K562 (cell line): Measurements from ENCODE around the gene PLD6. TPM values are rescaled to one million over a fixed set of nuclear protein-coding genes. Genes with fewer than 3 reads are reported as not detected.

Experiments used
- ATAC-seq: fragments of 200-7000 bp; cut with Tn5 transposase; 3 replicates; pipeline ENCODE4 v1.9.1; 2020; ENCODE audit warnings: moderate library complexity
- BruUV-seq: library from RNA; stranded (reverse); fragments of 400-500 nt; replicated peaks from 2 replicates; lab custom pipeline; 2021; lab: Mats Ljungman, UMichigan
- CTCF ChIA-PET: fragments of 300-600 bp; formaldehyde crosslinking; extraction: SDS; loops from one replicate; lab custom pipeline; 2021; ENCODE audit warnings: low intra/inter-chr PET ratio; lab: Yijun Ruan, JAX
- POLR2A ChIA-PET: fragments of 300-600, 350-650 bp; sonication (Branson Sonifier 250); formaldehyde crosslinking; extraction: SDS; loops from one replicate; lab custom pipeline; 2021; ENCODE audit warnings: antibody characterized with exemption, inconsistent platforms; lab: Yijun Ruan, JAX
- DNase-seq, 4 experiments: peaks; one replicate each; pipeline versions ENCODE4 v3.0.0 to v3.0.0-alpha.2; 2011 to 2018; ENCODE audit warnings: low spot score in 3 of 4, mixed read lengths in 3 of 4; ENCODE audit errors: extremely low read depth in 1 of 4
- FAIRE-seq: peaks from 2 replicates; lab custom pipeline; 2011; peaks lifted over from hg19 to GRCh38; lab: Jason Lieb, UNC
- H2AFZ ChIP-seq: 2 replicates; pipeline ENCODE4 v1.6.0; 2011; ENCODE audit warnings: low read depth, low read length, control low read depth, inconsistent platforms
- H3K27ac ChIP-seq: fragments of 200-600 bp; 3 replicates; pipeline ENCODE4 v1.8.0; 2011; ENCODE audit warnings: low read depth, mild to moderate bottlenecking, control low read depth, inconsistent platforms, low read length, moderate library complexity, mixed read lengths; ENCODE audit errors: extremely low read depth
- H3K27me3 ChIP-seq, 2 experiments: fragments of 300-600 bp in 1 of 2; 2 replicates in 1 of 2; 3 replicates in 1 of 2; pipeline versions ENCODE4 v1.6.0 to v1.8.0; 2011; ENCODE audit warnings: inconsistent platforms in 2 of 2, low read length in 2 of 2, mild to moderate bottlenecking in 1 of 2, mixed read lengths in 1 of 2, moderate library complexity in 1 of 2; ENCODE audit not compliant: control insufficient read depth in 2 of 2, insufficient read depth in 2 of 2
- H3K36me3 ChIP-seq: fragments of 300-600 bp; 3 replicates; pipeline ENCODE4 v1.8.0; 2011; ENCODE audit warnings: mild to moderate bottlenecking, low read length, inconsistent platforms; ENCODE audit not compliant: control insufficient read depth, insufficient read depth
- H3K4me1 ChIP-seq, 2 experiments: fragments of 200-600 bp in 1 of 2; replicated peaks in 1 of 2; 2 replicates in 1 of 2; 3 replicates in 1 of 2; pipeline versions ENCODE4 v1.5.1 to v1.8.0; 2011; ENCODE audit warnings: inconsistent platforms in 2 of 2, low read length in 2 of 2, mild to moderate bottlenecking in 1 of 2, mixed read lengths in 1 of 2, moderate library complexity in 1 of 2; ENCODE audit not compliant: control insufficient read depth in 2 of 2, insufficient read depth in 2 of 2
- H3K4me2 ChIP-seq: 2 replicates; pipeline ENCODE4 v1.6.1; 2011; ENCODE audit warnings: low read length, control low read depth, inconsistent platforms, mixed read lengths; ENCODE audit not compliant: insufficient read depth
- H3K4me3 ChIP-seq: fragments of 200-600 bp; sonication (generic), shearing (Covaris generic); 2 replicates; pipeline ENCODE4 v1.5.1; 2016; ENCODE audit warnings: control low read depth, inconsistent platforms
- H3K79me2 ChIP-seq: fragments of 200-600 bp; 3 replicates; pipeline ENCODE4 v1.8.0; 2011; ENCODE audit warnings: low read length, inconsistent platforms; ENCODE audit not compliant: control insufficient read depth, insufficient read depth
- H3K9ac ChIP-seq, 2 experiments: 2 replicates each; pipeline versions ENCODE4 v1.6.0 to v1.6.1; 2011; ENCODE audit warnings: low read depth in 2 of 2, low read length in 2 of 2, control low read depth in 1 of 2, inconsistent platforms in 1 of 2, mild to moderate bottlenecking in 1 of 2, mixed read lengths in 1 of 2; ENCODE audit not compliant: insufficient read depth in 1 of 2
- H3K9me1 ChIP-seq: one replicate; pipeline ENCODE4 v1.6.0; 2011; ENCODE audit warnings: inconsistent platforms, mild to moderate bottlenecking, low read length, moderate library complexity; ENCODE audit not compliant: control insufficient read depth, insufficient read depth
- H3K9me3 ChIP-seq: replicated peaks from 2 replicates; pipeline ENCODE4 v1.5.1; 2011; ENCODE audit warnings: low read depth, low read length, inconsistent platforms; ENCODE audit not compliant: control insufficient read depth, insufficient read depth
- H4K20me1 ChIP-seq: replicated peaks from 2 replicates; pipeline ENCODE4 v1.6.1; 2011; ENCODE audit warnings: low read length, inconsistent platforms, mixed read lengths; ENCODE audit not compliant: control insufficient read depth, insufficient read depth
- CCNT2 ChIP-seq: IDR thresholded peaks from 2 replicates; pipeline ENCODE4 v1.6.1; 2011; ENCODE audit warnings: borderline replicate concordance, low read depth, mild to moderate bottlenecking, moderate library complexity, mixed read lengths, low read length; ENCODE audit not compliant: insufficient read length; ENCODE audit errors: extremely low read depth
- EP300 ChIP-seq: IDR thresholded peaks from 2 replicates; pipeline ENCODE4 v1.6.1; 2012; ENCODE audit warnings: low read length, improper control_type of control experiment
- NCOA1 ChIP-seq: fragments of 450-650 bp; IDR thresholded peaks from 2 replicates; pipeline ENCODE4 v1.6.1; 2016; ENCODE audit warnings: low read depth
- NR2C2 ChIP-seq, 2 experiments: fragments of 200-800 bp in 1 of 2; sonication (Bioruptor generic) in 1 of 2; sonication (generic) in 1 of 2; formaldehyde crosslinking in 1 of 2; IDR thresholded peaks; 2 replicates each; pipeline versions ENCODE4 v1.6.1 to v1.8.0; 2016 to 2022; ENCODE audit warnings: mild to moderate bottlenecking in 1 of 2, missing compliant biosample characterization in 1 of 2, missing genetic modification characterization in 1 of 2, missing genetic modification reagents in 1 of 2
- PRMT5 ChIP-seq: sonication (generic); formaldehyde crosslinking; IDR thresholded peaks from 2 replicates; pipeline ENCODE4 v1.5.0; 2020; ENCODE audit warnings: missing genetic modification reagents
- RCOR1 ChIP-seq, 2 experiments: IDR thresholded peaks; 2 replicates each; pipeline ENCODE4 v1.6.1; 2012; ENCODE audit warnings: low read depth in 2 of 2, low read length in 2 of 2, borderline replicate concordance in 1 of 2, improper control_type of control experiment in 1 of 2
- SUPT5H ChIP-seq: fragments of 450-650 bp; IDR thresholded peaks from 2 replicates; pipeline ENCODE4 v1.6.1; 2016
- TRIM28 ChIP-seq: fragments of 450-650 bp; IDR thresholded peaks from 2 replicates; pipeline ENCODE4 v1.6.1; 2017
- ZSCAN32 ChIP-seq: fragments of 450-650 bp; formaldehyde crosslinking; IDR thresholded peaks from 2 replicates; pipeline ENCODE4 v1.4.0; 2020; ENCODE audit warnings: mild to moderate bottlenecking, moderate library complexity
- WGBS: fragments of 100-300 bp; shearing (Covaris generic); methylation state at CpG from one replicate; pipeline ENCODE4 v1.1.6; 2016; ENCODE audit warnings: low coverage, mixed read lengths; ENCODE audit not compliant: insufficient coverage; ENCODE audit errors: missing lambda C conversion rate; 5-methylcytosine and 5-hydroxymethylcytosine counted together
- in situ Hi-C: fragments of 300-500 bp; cut with MboI; formaldehyde crosslinking; loops from 4 replicates; pipeline ENCODE4 v1.15.0; 2018; ENCODE audit warnings: inconsistent platforms, mixed read lengths
- intact Hi-C: fragments of 100-400 bp; cut with micrococcal nuclease; formaldehyde crosslinking; loops from 2 replicates; pipeline ENCODE4 v1.14.2; 2022
- polyA plus RNA-seq, 8 experiments: library from polyadenylated mRNA; depleted of rRNA in 4 of 8; stranded (reverse) in 5 of 8; unstranded in 3 of 8; fragments of >200 nt; fragmentation: Nextera tagmentation in 2 of 8; fragmentation: Illumina TruSeq in 1 of 8; extraction: Ambion mirVana in 2 of 8; extraction: Trizol in 1 of 8; gene quantifications; 2 replicates each; pipeline versions ENCODE4 v1.2.1 to v1.2.3, GENCODE V29; 2011 to 2014; ENCODE audit warnings: inconsistent platforms in 1 of 8, missing spikeins in 1 of 8
- total RNA-seq, 7 experiments: library from RNA; depleted of rRNA in 6 of 7; stranded (reverse); fragments of >200 nt in 6 of 7; fragmentation: Illumina TruSeq in 2 of 7; extraction: Trizol in 2 of 7; gene quantifications; 2 replicates each; pipeline versions ENCODE4 v1.2.1 to v1.2.3, GENCODE V29; 2011 to 2021; ENCODE audit warnings: low replicate concordance in 1 of 7
- TF ChIP-seq, protein P1 (sequence below): fragments of 450-650 bp; formaldehyde crosslinking; IDR thresholded peaks from 2 replicates; pipeline ENCODE4 v1.4.0; 2020; ENCODE audit warnings: mild to moderate bottlenecking, moderate library complexity
- TF ChIP-seq, protein P2 (sequence below): fragments of 450-650 bp; formaldehyde crosslinking; IDR thresholded peaks from 2 replicates; pipeline ENCODE4 v1.4.0; 2020; ENCODE audit warnings: mild to moderate bottlenecking, moderate library complexity
- TF ChIP-seq, protein P3 (sequence below): fragments of 250-450 bp; sonication (Bioruptor Pico); IDR thresholded peaks from 2 replicates; pipeline ENCODE4 v1.4.0; 2020

Gene PLD6
- total and polyA plus RNA-seq, 9 of the 15 experiments (the other 6 are each of a cell fraction or from before 2014, with no cell fraction given): 3.6 to 15.6 (median 10.0) TPM

DNA sequence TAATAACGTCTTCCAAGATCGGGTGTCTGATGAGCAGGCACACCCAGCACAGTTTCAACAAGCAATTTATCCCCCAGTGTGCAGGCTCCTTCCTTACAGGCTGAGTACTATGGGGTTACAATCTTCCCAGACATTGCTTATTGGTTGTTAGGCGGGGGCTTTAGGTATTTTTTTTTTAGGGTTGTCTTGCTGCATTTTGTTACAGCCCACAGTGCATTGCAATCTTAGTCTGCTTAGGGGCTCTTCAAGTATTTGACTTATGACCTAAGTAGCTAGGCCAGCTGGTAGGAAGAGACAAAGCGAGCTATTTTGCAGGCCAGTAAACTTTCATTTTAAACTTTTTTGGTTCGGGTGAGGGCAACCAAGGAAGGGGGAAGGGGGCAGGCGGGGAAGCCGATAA lies 5.8 kb downstream of the PLD6 start:
- in situ Hi-C loops (no loop called here), intact Hi-C loops (no loop called here)
- Histone ChIP-seq H3K9ac (no peak overlapping the region), H3K4me3 (no peak overlapping the region), H4K20me1 (no peaks in the 10 kb centered on the region), H3K27ac (no peak overlapping the region), H3K9me3 (no peaks in the 10 kb centered on the region), H3K27me3 (no peaks in the 10 kb centered on the region), H3K4me2 (no peak overlapping the region), H3K4me1 (peaks cover 10 to 20% of the 10 kb centered on the region in 2 experiments; a peak in 4 of 5 replicates), H2AFZ (no peak overlapping the region), H3K36me3 (peaks cover 48% of the 10 kb centered on the region; the same call in 2 of the 3 replicates), H3K79me2 (peaks cover 41% of the 10 kb centered on the region), H3K9me1 (no peaks in the 10 kb centered on the region)
- POLR2A ChIA-PET: no interaction called here
- CTCF ChIA-PET: no interaction called here
- TF ChIP-seq, protein P1, sequence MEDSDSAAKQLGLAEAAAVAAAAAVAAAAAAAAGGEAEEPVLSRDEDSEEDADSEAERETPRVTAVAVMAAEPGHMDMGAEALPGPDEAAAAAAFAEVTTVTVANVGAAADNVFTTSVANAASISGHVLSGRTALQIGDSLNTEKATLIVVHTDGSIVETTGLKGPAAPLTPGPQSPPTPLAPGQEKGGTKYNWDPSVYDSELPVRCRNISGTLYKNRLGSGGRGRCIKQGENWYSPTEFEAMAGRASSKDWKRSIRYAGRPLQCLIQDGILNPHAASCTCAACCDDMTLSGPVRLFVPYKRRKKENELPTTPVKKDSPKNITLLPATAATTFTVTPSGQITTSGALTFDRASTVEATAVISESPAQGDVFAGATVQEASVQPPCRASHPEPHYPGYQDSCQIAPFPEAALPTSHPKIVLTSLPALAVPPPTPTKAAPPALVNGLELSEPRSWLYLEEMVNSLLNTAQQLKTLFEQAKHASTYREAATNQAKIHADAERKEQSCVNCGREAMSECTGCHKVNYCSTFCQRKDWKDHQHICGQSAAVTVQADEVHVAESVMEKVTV (CRISPR knock-in tag): no peak
- TF ChIP-seq, protein P2, sequence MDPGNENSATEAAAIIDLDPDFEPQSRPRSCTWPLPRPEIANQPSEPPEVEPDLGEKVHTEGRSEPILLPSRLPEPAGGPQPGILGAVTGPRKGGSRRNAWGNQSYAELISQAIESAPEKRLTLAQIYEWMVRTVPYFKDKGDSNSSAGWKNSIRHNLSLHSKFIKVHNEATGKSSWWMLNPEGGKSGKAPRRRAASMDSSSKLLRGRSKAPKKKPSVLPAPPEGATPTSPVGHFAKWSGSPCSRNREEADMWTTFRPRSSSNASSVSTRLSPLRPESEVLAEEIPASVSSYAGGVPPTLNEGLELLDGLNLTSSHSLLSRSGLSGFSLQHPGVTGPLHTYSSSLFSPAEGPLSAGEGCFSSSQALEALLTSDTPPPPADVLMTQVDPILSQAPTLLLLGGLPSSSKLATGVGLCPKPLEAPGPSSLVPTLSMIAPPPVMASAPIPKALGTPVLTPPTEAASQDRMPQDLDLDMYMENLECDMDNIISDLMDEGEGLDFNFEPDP (CRISPR knock-in tag): no peak
- no peak for TF ChIP-seq CCNT2
- TF ChIP-seq ZSCAN32: no peak
- no peak for TF ChIP-seq NCOA1
- no peak for TF ChIP-seq RCOR1 (IDR thresholded peaks at IDR 0.05; ENCODE audit: borderline replicate concordance in 1 of 2, low read depth in 2 of 2, low read length in 2 of 2)
- no peak for TF ChIP-seq EP300
- no peak for TF ChIP-seq TRIM28
- TF ChIP-seq, protein P3, sequence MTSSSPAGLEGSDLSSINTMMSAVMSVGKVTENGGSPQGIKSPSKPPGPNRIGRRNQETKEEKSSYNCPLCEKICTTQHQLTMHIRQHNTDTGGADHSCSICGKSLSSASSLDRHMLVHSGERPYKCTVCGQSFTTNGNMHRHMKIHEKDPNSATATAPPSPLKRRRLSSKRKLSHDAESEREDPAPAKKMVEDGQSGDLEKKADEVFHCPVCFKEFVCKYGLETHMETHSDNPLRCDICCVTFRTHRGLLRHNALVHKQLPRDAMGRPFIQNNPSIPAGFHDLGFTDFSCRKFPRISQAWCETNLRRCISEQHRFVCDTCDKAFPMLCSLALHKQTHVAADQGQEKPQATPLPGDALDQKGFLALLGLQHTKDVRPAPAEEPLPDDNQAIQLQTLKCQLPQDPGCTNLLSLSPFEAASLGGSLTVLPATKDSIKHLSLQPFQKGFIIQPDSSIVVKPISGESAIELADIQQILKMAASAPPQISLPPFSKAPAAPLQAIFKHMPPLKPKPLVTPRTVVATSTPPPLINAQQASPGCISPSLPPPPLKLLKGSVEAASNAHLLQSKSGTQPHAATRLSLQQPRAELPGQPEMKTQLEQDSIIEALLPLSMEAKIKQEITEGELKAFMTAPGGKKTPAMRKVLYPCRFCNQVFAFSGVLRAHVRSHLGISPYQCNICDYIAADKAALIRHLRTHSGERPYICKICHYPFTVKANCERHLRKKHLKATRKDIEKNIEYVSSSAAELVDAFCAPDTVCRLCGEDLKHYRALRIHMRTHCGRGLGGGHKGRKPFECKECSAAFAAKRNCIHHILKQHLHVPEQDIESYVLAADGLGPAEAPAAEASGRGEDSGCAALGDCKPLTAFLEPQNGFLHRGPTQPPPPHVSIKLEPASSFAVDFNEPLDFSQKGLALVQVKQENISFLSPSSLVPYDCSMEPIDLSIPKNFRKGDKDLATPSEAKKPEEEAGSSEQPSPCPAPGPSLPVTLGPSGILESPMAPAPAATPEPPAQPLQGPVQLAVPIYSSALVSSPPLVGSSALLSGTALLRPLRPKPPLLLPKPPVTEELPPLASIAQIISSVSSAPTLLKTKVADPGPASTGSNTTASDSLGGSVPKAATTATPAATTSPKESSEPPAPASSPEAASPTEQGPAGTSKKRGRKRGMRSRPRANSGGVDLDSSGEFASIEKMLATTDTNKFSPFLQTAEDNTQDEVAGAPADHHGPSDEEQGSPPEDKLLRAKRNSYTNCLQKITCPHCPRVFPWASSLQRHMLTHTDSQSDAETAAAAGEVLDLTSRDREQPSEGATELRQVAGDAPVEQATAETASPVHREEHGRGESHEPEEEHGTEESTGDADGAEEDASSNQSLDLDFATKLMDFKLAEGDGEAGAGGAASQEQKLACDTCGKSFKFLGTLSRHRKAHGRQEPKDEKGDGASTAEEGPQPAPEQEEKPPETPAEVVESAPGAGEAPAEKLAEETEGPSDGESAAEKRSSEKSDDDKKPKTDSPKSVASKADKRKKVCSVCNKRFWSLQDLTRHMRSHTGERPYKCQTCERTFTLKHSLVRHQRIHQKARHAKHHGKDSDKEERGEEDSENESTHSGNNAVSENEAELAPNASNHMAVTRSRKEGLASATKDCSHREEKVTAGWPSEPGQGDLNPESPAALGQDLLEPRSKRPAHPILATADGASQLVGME (CRISPR knock-in tag): no peak
- no peak for TF ChIP-seq PRMT5
- no peak for TF ChIP-seq SUPT5H
- no peak for TF ChIP-seq NR2C2 (CRISPR knock-in tag; IDR thresholded peaks at IDR 0.05)
- no peak for TF ChIP-seq NR2C2 (tag; IDR thresholded peaks at IDR 0.05)
- FAIRE-seq (no peak), ATAC-seq (no peak), DNase-seq (no peak)
- WGBS: 89% methylated on average over 5 of the region's 7 CpGs
- BruUV-seq: no TSS peak
